ENCODE results near the gene DAB2IP. TPM values are rescaled to one million over a fixed set of nuclear protein-coding genes. Genes with fewer than 3 reads are reported as not detected.

The DAB2IP gene
- total and polyA plus RNA-seq, 2 donors from 2014 or later = 33.8 to 105 TPM

- TF ChIP-seq, protein P1, sequence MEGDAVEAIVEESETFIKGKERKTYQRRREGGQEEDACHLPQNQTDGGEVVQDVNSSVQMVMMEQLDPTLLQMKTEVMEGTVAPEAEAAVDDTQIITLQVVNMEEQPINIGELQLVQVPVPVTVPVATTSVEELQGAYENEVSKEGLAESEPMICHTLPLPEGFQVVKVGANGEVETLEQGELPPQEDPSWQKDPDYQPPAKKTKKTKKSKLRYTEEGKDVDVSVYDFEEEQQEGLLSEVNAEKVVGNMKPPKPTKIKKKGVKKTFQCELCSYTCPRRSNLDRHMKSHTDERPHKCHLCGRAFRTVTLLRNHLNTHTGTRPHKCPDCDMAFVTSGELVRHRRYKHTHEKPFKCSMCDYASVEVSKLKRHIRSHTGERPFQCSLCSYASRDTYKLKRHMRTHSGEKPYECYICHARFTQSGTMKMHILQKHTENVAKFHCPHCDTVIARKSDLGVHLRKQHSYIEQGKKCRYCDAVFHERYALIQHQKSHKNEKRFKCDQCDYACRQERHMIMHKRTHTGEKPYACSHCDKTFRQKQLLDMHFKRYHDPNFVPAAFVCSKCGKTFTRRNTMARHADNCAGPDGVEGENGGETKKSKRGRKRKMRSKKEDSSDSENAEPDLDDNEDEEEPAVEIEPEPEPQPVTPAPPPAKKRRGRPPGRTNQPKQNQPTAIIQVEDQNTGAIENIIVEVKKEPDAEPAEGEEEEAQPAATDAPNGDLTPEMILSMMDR (IDR thresholded peaks at IDR 0.05; ENCODE audit: borderline replicate concordance, extremely low read depth, insufficient read depth) = no peak
- H3K9ac ChIP-seq (ENCODE audit: low read length in 3 of 3) = no peak overlapping the region
- no peak overlapping the region for H3K27ac ChIP-seq (ENCODE audit: low read depth in 2 of 2, low read length in 2 of 2)
- no peaks in the 10 kb centered on the region for H3K36me3 ChIP-seq (ENCODE audit: control insufficient read depth in 2 of 3, insufficient read depth in 3 of 3, low read length in 3 of 3)
- no peaks in the 10 kb centered on the region for H3K27me3 ChIP-seq (ENCODE audit: control insufficient read depth, insufficient read depth, low read length)
- H3K9me3 ChIP-seq (ENCODE audit: control insufficient read depth in 2 of 3, insufficient read depth in 1 of 3, low read length in 3 of 3) = no peaks in the 10 kb centered on the region
- H3K4me3 ChIP-seq (ENCODE audit: low read length in 3 of 3) = no peak overlapping the region
- intact Hi-C loops (cut with DNase I) = no loop called here
- H3K4me1 ChIP-seq (ENCODE audit: control insufficient read depth in 2 of 3, insufficient read depth in 2 of 3, low read depth in 1 of 3, low read length in 3 of 3) = peaks cover 0 to 30% (median 13%) of the 10 kb centered on the region in 3 donors
- DNase-seq (no peak), FAIRE-seq (no peak)
These were observed 77.5 kb downstream of the DAB2IP start for GRCh38 chr9:121728916-121729315.

GRCh38 chr9:121729769-121730562 is 78.5 kb downstream of the DAB2IP start:
- DNase-seq (no peak), FAIRE-seq (no peak)
- Histone ChIP-seq H3K9ac (ENCODE audit: low read length in 3 of 3) (peak overlapping the region in 1 of 3 donors; percentile 22), H3K4me3 (ENCODE audit: low read length in 3 of 3) (no peak overlapping the region), H3K9me3 (ENCODE audit: control insufficient read depth in 2 of 3, insufficient read depth in 1 of 3, low read length in 3 of 3) (no peaks in the 10 kb centered on the region), H3K27ac (ENCODE audit: low read depth in 2 of 2, low read length in 2 of 2) (no peak overlapping the region), H3K27me3 (ENCODE audit: control insufficient read depth, insufficient read depth, low read length) (no peaks in the 10 kb centered on the region), H3K4me1 (ENCODE audit: control insufficient read depth in 2 of 3, insufficient read depth in 2 of 3, low read depth in 1 of 3, low read length in 3 of 3) (peaks cover 0 to 31% (median 7%) of the 10 kb centered on the region in 3 donors), H3K36me3 (ENCODE audit: control insufficient read depth in 2 of 3, insufficient read depth in 3 of 3, low read length in 3 of 3) (no peaks in the 10 kb centered on the region)
- TF ChIP-seq, protein P1 (IDR thresholded peaks at IDR 0.05; ENCODE audit: borderline replicate concordance, extremely low read depth, insufficient read depth) = no peak
- intact Hi-C loops (cut with DNase I) = no loop called here

GRCh38 chr9:121731090-121731489 is 79.7 kb downstream of the DAB2IP start:
- Histone ChIP-seq H3K27me3 (ENCODE audit: control insufficient read depth, insufficient read depth, low read length) (no peaks in the 10 kb centered on the region), H3K9ac (ENCODE audit: low read length in 3 of 3) (no peak overlapping the region), H3K27ac (ENCODE audit: low read depth in 2 of 2, low read length in 2 of 2) (no peak overlapping the region), H3K9me3 (ENCODE audit: control insufficient read depth in 2 of 3, insufficient read depth in 1 of 3, low read length in 3 of 3) (no peaks in the 10 kb centered on the region), H3K4me1 (ENCODE audit: control insufficient read depth in 2 of 3, insufficient read depth in 2 of 3, low read depth in 1 of 3, low read length in 3 of 3) (peaks cover 0 to 37% (median 17%) of the 10 kb centered on the region in 3 donors), H3K4me3 (ENCODE audit: low read length in 3 of 3) (no peak overlapping the region), H3K36me3 (ENCODE audit: control insufficient read depth in 2 of 3, insufficient read depth in 3 of 3, low read length in 3 of 3) (no peaks in the 10 kb centered on the region)
- DNase-seq (no peak), FAIRE-seq (no peak)
- TF ChIP-seq, protein P1 (IDR thresholded peaks at IDR 0.05; ENCODE audit: borderline replicate concordance, extremely low read depth, insufficient read depth) = no peak
- intact Hi-C loops (cut with DNase I) = no loop called here

Data from kidney (tissue), 14 donors.